ENCODE results near the gene BAD. TPM values are rescaled to one million over a fixed set of nuclear protein-coding genes. Genes with fewer than 3 reads are reported as not detected.

BAD gene
- total RNA-seq, result 10 to 100 TPM; 30.6 to 35.8 (median 31.6) TPM
- 27.3 TPM for total RNA-seq (2013)

DNA sequence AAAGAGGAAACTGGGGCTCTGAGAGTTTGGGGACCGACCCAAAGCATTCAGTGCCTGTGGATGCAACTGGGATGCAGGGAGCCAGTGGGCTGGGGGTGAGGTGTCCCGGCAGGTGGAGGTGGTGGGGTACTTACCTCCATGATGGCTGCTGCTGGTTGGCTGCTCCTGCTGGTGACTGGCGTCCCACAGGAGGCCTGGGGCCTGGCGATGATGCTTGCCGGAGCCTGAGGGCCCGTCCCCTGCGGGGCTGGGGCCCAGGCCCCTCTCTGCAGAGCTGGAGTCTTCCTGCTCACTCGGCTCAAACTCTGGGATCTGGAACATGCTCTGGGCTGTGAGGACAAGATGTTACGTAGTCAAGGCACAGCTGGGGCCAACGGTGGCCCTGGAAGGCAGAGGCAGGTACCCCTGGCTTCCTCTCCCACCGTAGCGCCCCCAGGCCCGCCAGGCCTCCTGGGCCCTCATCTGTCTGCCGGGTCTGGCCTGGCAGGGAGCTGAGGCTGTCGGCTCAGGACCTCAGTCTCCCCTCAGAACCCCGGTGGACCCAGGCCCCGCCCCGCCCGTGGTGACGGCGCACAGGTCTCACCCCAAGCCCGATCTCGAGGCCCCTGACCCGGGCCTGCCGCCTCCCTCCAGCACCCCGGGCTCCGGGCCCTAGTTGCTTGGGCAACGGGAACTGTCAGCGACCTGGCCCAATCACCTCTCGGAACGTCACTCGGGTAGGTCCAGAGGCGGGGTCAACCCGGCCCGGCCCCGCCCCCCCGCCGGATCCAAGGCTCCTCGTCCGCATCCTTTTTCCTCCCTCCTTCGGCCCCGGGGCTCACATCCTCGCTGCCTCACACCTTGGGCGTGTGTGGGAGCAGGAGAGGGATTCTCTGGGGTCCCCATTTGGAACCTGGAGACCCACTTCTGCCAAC lies at the start of gene BAD:
Gene BAD, minus strand, starts transcription at position 618 of the 914 bp plus-strand sequence. Its CDS starts 297 bp downstream, at position 321.
- Histone ChIP-seq H3K9me3 (ENCODE audit: control insufficient read depth, insufficient read depth, low read length) (no peaks in the 10 kb centered on the region), H3K27ac (ENCODE audit: low read length) (peak within 1 kb of the TSS; percentile 99), H3K36me3 (ENCODE audit: control insufficient read depth, insufficient read depth, low read length) (no peaks in the 10 kb centered on the region), H3K4me1 (ENCODE audit: control insufficient read depth, insufficient read depth, low read length) (peaks cover 22% of the 10 kb centered on the region), H3K4me3 (ENCODE audit: low read length) (peak within 1 kb of the TSS; percentile 87), H3K27me3 (ENCODE audit: control insufficient read depth, insufficient read depth, low read length) (no peaks in the 10 kb centered on the region)
- DNase-seq (peak; percentile 84 to 94), ATAC-seq (peak; percentile 76 to 90 (median 78))
- no peaks in the 10 kb centered on the region for H3K27me3 Mint-ChIP-seq (ENCODE audit: low read depth in 2 of 2)
- TF ChIP-seq, protein P1, sequence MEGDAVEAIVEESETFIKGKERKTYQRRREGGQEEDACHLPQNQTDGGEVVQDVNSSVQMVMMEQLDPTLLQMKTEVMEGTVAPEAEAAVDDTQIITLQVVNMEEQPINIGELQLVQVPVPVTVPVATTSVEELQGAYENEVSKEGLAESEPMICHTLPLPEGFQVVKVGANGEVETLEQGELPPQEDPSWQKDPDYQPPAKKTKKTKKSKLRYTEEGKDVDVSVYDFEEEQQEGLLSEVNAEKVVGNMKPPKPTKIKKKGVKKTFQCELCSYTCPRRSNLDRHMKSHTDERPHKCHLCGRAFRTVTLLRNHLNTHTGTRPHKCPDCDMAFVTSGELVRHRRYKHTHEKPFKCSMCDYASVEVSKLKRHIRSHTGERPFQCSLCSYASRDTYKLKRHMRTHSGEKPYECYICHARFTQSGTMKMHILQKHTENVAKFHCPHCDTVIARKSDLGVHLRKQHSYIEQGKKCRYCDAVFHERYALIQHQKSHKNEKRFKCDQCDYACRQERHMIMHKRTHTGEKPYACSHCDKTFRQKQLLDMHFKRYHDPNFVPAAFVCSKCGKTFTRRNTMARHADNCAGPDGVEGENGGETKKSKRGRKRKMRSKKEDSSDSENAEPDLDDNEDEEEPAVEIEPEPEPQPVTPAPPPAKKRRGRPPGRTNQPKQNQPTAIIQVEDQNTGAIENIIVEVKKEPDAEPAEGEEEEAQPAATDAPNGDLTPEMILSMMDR (IDR thresholded peaks at IDR 0.05), result no peak
- H3K27ac Mint-ChIP-seq, result peak within 1 kb of the TSS; percentile 94 to 96
- no peaks in the 10 kb centered on the region for H3K9me3 Mint-ChIP-seq
- H3K36me3 Mint-ChIP-seq, result no peaks in the 10 kb centered on the region
- 4% methylated on average over 43 of the region's 44 CpGs for WGBS (ENCODE audit: insufficient coverage)
- H3K4me1 Mint-ChIP-seq, result peaks cover 12 to 16% of the 10 kb centered on the region in 2 donors
- intact Hi-C loops (cut with micrococcal nuclease), result loop anchor here (1.0 kb wide), 1 partner anchor 77 kb away; no protein-coding TSS in a partner anchor
- H3K4me3 Mint-ChIP-seq, result peak within 1 kb of the TSS; percentile 93

DNA sequence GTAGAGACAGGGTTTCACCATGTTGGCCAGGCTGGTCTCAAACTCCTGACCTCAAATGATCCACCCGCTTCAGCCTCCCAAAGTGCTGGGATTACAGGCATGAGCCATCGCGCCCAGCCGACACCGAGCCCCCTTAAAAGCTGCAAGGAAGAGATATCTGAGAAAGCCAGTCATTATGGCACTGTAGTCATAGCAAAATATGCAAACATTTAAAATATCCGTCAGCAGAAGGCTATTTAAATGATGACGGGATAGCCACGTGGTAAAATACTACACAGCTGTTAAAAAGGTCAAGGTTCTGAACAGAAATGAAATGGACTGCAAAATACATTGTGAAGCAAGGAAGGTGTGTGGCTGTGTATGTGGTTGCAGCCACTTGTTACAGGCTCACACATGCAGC lies 49.1 kb upstream of the BAD start:
- Histone ChIP-seq H3K4me3 (ENCODE audit: low read length) (no peak overlapping the region), H3K27me3 (ENCODE audit: control insufficient read depth, insufficient read depth, low read length) (no peaks in the 10 kb centered on the region), H3K4me1 (ENCODE audit: control insufficient read depth, insufficient read depth, low read length) (peaks cover 40% of the 10 kb centered on the region), H3K36me3 (ENCODE audit: control insufficient read depth, insufficient read depth, low read length) (peaks cover 10% of the 10 kb centered on the region), H3K9me3 (ENCODE audit: control insufficient read depth, insufficient read depth, low read length) (no peaks in the 10 kb centered on the region), H3K27ac (ENCODE audit: low read length) (no peak overlapping the region)
- ATAC-seq (no peak), DNase-seq (no peak)
- TF ChIP-seq, protein P1 (IDR thresholded peaks at IDR 0.05), result no peak
- Mint-ChIP-seq H3K27ac (no peak overlapping the region), H3K27me3 (ENCODE audit: low read depth in 2 of 2) (no peaks in the 10 kb centered on the region), H3K4me1 (peaks cover 18 to 34% of the 10 kb centered on the region in 2 donors), H3K9me3 (no peaks in the 10 kb centered on the region), H3K36me3 (no peaks in the 10 kb centered on the region), H3K4me3 (no peak overlapping the region)
- intact Hi-C loops (cut with micrococcal nuclease), result no loop called here
- WGBS (ENCODE audit: insufficient coverage), result 93% methylated on average over 8 of the region's 8 CpGs

DNA sequence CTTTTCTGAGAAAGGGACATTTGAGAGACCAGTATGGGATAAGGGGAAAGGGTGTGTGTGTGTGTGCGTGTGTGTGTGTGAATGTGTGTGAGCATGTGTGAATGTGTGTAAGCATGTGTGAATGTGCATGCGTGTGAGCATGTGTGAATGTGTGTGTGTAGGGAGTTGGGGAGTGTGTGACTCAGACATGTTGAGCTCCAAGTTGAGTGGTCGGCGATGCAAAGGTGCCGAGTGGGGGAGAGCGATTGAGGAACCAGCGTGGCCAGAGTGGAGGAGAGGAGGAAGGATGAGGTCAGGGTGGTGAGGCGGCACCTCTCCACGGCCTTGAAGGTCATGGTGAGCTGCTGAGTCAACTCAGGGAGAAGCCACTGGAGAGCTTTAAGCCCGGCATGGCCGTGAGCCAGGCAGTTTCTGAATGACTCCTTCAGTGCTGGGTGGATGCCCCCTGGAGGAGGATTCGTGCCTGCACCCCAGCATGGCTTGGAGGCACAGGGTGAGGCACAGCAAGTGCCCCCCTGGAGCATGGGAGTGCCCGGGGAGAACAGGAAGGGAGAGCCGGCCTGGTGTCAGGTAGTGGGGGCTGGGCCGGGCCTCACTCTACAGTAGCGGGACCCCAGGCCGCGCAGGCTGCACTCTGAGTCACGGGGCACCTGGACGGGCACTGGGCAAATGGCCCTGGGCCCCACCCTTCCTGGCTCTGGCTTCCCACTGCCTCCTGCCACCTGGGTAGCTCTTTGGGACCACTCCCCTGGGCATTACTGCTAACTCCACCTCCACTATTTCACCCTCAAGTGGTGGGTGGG lies 47.3 kb upstream of the BAD start:
- ATAC-seq, result peak; percentile 88 to 96 (median 92)
- Mint-ChIP-seq H3K4me3 (peak overlapping the region; percentile 76), H3K9me3 (no peaks in the 10 kb centered on the region), H3K27ac (peak overlapping the region; percentile 81 to 82), H3K27me3 (ENCODE audit: low read depth in 2 of 2) (no peaks in the 10 kb centered on the region), H3K4me1 (peaks cover 13 to 35% of the 10 kb centered on the region in 2 donors), H3K36me3 (no peaks in the 10 kb centered on the region)
- peak overlapping the region; percentile 49 for H3K27ac ChIP-seq (ENCODE audit: low read length)
- H3K4me1 ChIP-seq (ENCODE audit: control insufficient read depth, insufficient read depth, low read length), result peaks cover 40% of the 10 kb centered on the region
- H3K27me3 ChIP-seq (ENCODE audit: control insufficient read depth, insufficient read depth, low read length), result no peaks in the 10 kb centered on the region
- no peak overlapping the region for H3K4me3 ChIP-seq (ENCODE audit: low read length)
- WGBS (ENCODE audit: insufficient coverage), result 10% methylated on average over 20 of the region's 20 CpGs
- TF ChIP-seq, protein P1 (IDR thresholded peaks at IDR 0.05), result peak; percentile 75
- DNase-seq, result peak; percentile 76 to 84
- no peaks in the 10 kb centered on the region for H3K36me3 ChIP-seq (ENCODE audit: control insufficient read depth, insufficient read depth, low read length)
- no peaks in the 10 kb centered on the region for H3K9me3 ChIP-seq (ENCODE audit: control insufficient read depth, insufficient read depth, low read length)
- intact Hi-C loops (cut with micrococcal nuclease), result loop anchor here (1.0 kb wide), 1 partner anchor 13 kb away; the partner anchor contains the start of gene PRDX5

All from natural killer cell (primary cell).